ENCODE data around the gene BCL11A. TPM values are rescaled to one million over a fixed set of nuclear protein-coding genes. Genes with fewer than 3 reads are reported as not detected.
A peak's percentile ranks its signal among the peaks of the same experiment; 100 is the strongest.

The BCL11A gene
- total and polyA plus RNA-seq, 2 experiments from 2014 or later = 57.5 to 77.6 TPM

GRCh38 chr2:60546756-60547420 lies 6.6 kb downstream of the BCL11A start:
- H3K27ac ChIP-seq (ENCODE audit: low read depth) = no peak overlapping the region
- Mint-ChIP-seq H3K4me3 (peak overlapping the region; percentile 97; the same call in 2 of the 3 replicates), H3K27me3 (ENCODE audit: insufficient read depth, low read depth, poor library complexity) (no peaks in the 10 kb centered on the region), H3K4me1 (peaks cover 61% of the 10 kb centered on the region), H3K27ac (no peak overlapping the region), H3K9me3 (no peaks in the 10 kb centered on the region; the same call in 2 of the 3 replicates), H3K36me3 (ENCODE audit: low read depth) (peaks cover 50% of the 10 kb centered on the region)
- peaks cover 14% of the 10 kb centered on the region; the same call in 1 of the 2 replicates for H3K36me3 ChIP-seq (ENCODE audit: insufficient read depth)
- H3K4me2 ChIP-seq = peak overlapping the region; percentile 85
- TF ChIP-seq, protein P1, sequence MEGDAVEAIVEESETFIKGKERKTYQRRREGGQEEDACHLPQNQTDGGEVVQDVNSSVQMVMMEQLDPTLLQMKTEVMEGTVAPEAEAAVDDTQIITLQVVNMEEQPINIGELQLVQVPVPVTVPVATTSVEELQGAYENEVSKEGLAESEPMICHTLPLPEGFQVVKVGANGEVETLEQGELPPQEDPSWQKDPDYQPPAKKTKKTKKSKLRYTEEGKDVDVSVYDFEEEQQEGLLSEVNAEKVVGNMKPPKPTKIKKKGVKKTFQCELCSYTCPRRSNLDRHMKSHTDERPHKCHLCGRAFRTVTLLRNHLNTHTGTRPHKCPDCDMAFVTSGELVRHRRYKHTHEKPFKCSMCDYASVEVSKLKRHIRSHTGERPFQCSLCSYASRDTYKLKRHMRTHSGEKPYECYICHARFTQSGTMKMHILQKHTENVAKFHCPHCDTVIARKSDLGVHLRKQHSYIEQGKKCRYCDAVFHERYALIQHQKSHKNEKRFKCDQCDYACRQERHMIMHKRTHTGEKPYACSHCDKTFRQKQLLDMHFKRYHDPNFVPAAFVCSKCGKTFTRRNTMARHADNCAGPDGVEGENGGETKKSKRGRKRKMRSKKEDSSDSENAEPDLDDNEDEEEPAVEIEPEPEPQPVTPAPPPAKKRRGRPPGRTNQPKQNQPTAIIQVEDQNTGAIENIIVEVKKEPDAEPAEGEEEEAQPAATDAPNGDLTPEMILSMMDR (conservative IDR thresholded peaks at IDR 0.05; ENCODE audit: low read depth in 2 of 2) = no peak
- TF ChIP-seq POLR2AphosphoS5 (IDR thresholded peaks at IDR 0.05; ENCODE audit: low read depth) (no peak), EZH2 (IDR thresholded peaks at IDR 0.05; ENCODE audit: low read depth, unreplicated experiment) (no peak), EZH2phosphoT487 (IDR thresholded peaks at IDR 0.05; ENCODE audit: unreplicated experiment) (no peak), ZNF462 (CRISPR knock-in tag; IDR thresholded peaks at IDR 0.05) (no peak)
- H2AFZ ChIP-seq = no peak overlapping the region
- no peak for ATAC-seq
- H3K4me3 ChIP-seq = no peak overlapping the region
- H3K4me1 ChIP-seq (ENCODE audit: insufficient read depth) = peaks cover 42% of the 10 kb centered on the region
- H3K79me2 ChIP-seq (replicated peaks; ENCODE audit: insufficient read depth) = peaks cover 97% of the 10 kb centered on the region
- DNase-seq (ENCODE audit: low spot score) = no peak
- no peaks in the 10 kb centered on the region for H3K9me2 ChIP-seq (ENCODE audit: insufficient read depth)
- no peaks in the 10 kb centered on the region for H3F3A ChIP-seq (replicated peaks; ENCODE audit: low read depth)
- peaks cover 18% of the 10 kb centered on the region for H4K20me1 ChIP-seq (replicated peaks; ENCODE audit: insufficient read depth)
- no peaks in the 10 kb centered on the region for H3K27me3 ChIP-seq (ENCODE audit: insufficient read depth)

Measured in GM23338 (cell line).